ENCODE measurements around the gene TBC1D22A. TPM values are rescaled to one million over a fixed set of nuclear protein-coding genes. Genes with fewer than 3 reads are reported as not detected.

The TBC1D22A gene
- polyA plus RNA-seq, 1 donor from 2014 or later, result 9.3 TPM

- Histone ChIP-seq H4K20me1 (ENCODE audit: insufficient read depth) (no peaks in the 10 kb centered on the region), H3K27ac (ENCODE audit: low read length) (no peak overlapping the region), H3K36me3 (ENCODE audit: insufficient read depth, low read length) (no peaks in the 10 kb centered on the region), H3K4me3 (ENCODE audit: low read length) (no peak overlapping the region), H3K9me3 (ENCODE audit: low read length) (no peaks in the 10 kb centered on the region), H3K4me2 (ENCODE audit: low read length) (no peak overlapping the region), H3K27me3 (ENCODE audit: insufficient read depth, low read depth, low read length) (no peaks in the 10 kb centered on the region), H3F3A (ENCODE audit: insufficient read depth, low read length, poor library complexity, severe bottlenecking) (no peaks in the 10 kb centered on the region), H3K9ac (ENCODE audit: low read length) (no peak overlapping the region), H3K79me2 (replicated peaks; ENCODE audit: insufficient read depth, low read length) (no peaks in the 10 kb centered on the region), H2AFZ (ENCODE audit: low read depth, low read length) (no peak overlapping the region), H3K9me2 (ENCODE audit: insufficient read depth, low read length) (no peaks in the 10 kb centered on the region)
- no peak for TF ChIP-seq TAF1 (IDR thresholded peaks at IDR 0.05; ENCODE audit: low read depth)
- no peak for TF ChIP-seq SMC3 (conservative IDR thresholded peaks at IDR 0.05; ENCODE audit: poor library complexity)
Observed at GRCh38 chr22:46976143-46976542, 213.7 kb downstream of the TBC1D22A start.

GRCh38 chr22:46976598-46976997, 214.1 kb downstream of the TBC1D22A start:
- Histone ChIP-seq H3K9me2 (ENCODE audit: insufficient read depth, low read length) (no peaks in the 10 kb centered on the region), H3K4me3 (ENCODE audit: low read length) (no peak overlapping the region), H3K27me3 (ENCODE audit: insufficient read depth, low read depth, low read length) (no peaks in the 10 kb centered on the region), H3F3A (ENCODE audit: insufficient read depth, low read length, poor library complexity, severe bottlenecking) (no peaks in the 10 kb centered on the region), H3K27ac (ENCODE audit: low read length) (no peak overlapping the region), H3K79me2 (replicated peaks; ENCODE audit: insufficient read depth, low read length) (no peaks in the 10 kb centered on the region), H3K36me3 (ENCODE audit: insufficient read depth, low read length) (no peaks in the 10 kb centered on the region), H2AFZ (ENCODE audit: low read depth, low read length) (no peak overlapping the region), H3K9me3 (ENCODE audit: low read length) (no peaks in the 10 kb centered on the region), H3K4me2 (ENCODE audit: low read length) (no peak overlapping the region), H4K20me1 (ENCODE audit: insufficient read depth) (no peaks in the 10 kb centered on the region), H3K9ac (ENCODE audit: low read length) (no peak overlapping the region)
- TF ChIP-seq SMC3 (conservative IDR thresholded peaks at IDR 0.05; ENCODE audit: poor library complexity) (no peak), CTCF (IDR thresholded peaks at IDR 0.05; ENCODE audit: poor library complexity, severe bottlenecking) (no peak), REST (IDR thresholded peaks at IDR 0.05; ENCODE audit: borderline replicate concordance) (no peak), EZH2 (IDR thresholded peaks at IDR 0.05; ENCODE audit: borderline replicate concordance, insufficient read depth, low read length, poor library complexity, severe bottlenecking) (no peak), RAD21 (conservative IDR thresholded peaks at IDR 0.05) (no peak), EP300 (conservative IDR thresholded peaks at IDR 0.05; ENCODE audit: poor library complexity, severe bottlenecking) (no peak), TAF1 (IDR thresholded peaks at IDR 0.05; ENCODE audit: low read depth) (no peak), MXI1 (conservative IDR thresholded peaks at IDR 0.05; ENCODE audit: poor library complexity, severe bottlenecking) (no peak), POLR2AphosphoS5 (IDR thresholded peaks at IDR 0.05) (no peak)
